HepG2 (cell line): Measurements from ENCODE around the gene LIN28B. TPM values are rescaled to one million over a fixed set of nuclear protein-coding genes. Genes with fewer than 3 reads are reported as not detected.
"Not testable (repeated sequence)": the region's sequence is repeated elsewhere in the genome, so short reads cannot be mapped to it uniquely, and the experiment has no call there.

Source experiments
- ATAC-seq: fragments of 200-7000 bp; cut with Tn5 transposase; 3 replicates; pipeline ENCODE4 v1.9.1; 2020; ENCODE audit warnings: mild to moderate bottlenecking, moderate library complexity
- BruUV-seq: library from RNA; stranded (reverse); fragments of 400-500 nt; replicated peaks from 2 replicates; lab custom pipeline; 2021; lab: Mats Ljungman, UMichigan
- CTCF ChIA-PET: fragments of 300-600 bp; formaldehyde crosslinking; extraction: SDS; loops from one replicate; lab custom pipeline; 2021; ENCODE audit warnings: low total read pairs, inconsistent platforms, low intra/inter-chr PET ratio; lab: Yijun Ruan, JAX
- POLR2A ChIA-PET: fragments of 350-600 bp; sonication (Branson Sonifier 250); formaldehyde crosslinking; loops from one replicate; lab custom pipeline; 2020; ENCODE audit warnings: antibody characterized with exemption, inconsistent platforms; lab: Yijun Ruan, JAX
- DNase-seq: peaks from one replicate; pipeline ENCODE4 v3.0.0-alpha.2; 2015; ENCODE audit warnings: low spot score
- FAIRE-seq: peaks from 3 replicates; lab custom pipeline; 2011; peaks lifted over from hg19 to GRCh38; lab: Jason Lieb, UNC
- H2AFZ ChIP-seq: one replicate; pipeline ENCODE4 v1.6.1; 2011; ENCODE audit warnings: low read length, inconsistent platforms
- H3K27ac ChIP-seq: fragments of 300-600 bp; 3 replicates; pipeline ENCODE4 v1.8.0; 2011; ENCODE audit warnings: mixed run types, mild to moderate bottlenecking, mixed read lengths, low read length, inconsistent platforms; ENCODE audit not compliant: insufficient read depth; ENCODE audit errors: extremely low read length
- H3K27me3 ChIP-seq, 2 experiments: fragments of 200-600 bp in 1 of 2; 2 replicates in 1 of 2; 3 replicates in 1 of 2; pipeline versions ENCODE4 v1.6.0 to v1.8.0; 2011; ENCODE audit warnings: low read length in 2 of 2, mild to moderate bottlenecking in 2 of 2, moderate library complexity in 2 of 2, inconsistent platforms in 1 of 2; ENCODE audit not compliant: insufficient read depth in 2 of 2, control insufficient read depth in 1 of 2
- H3K36me3 ChIP-seq, 2 experiments: fragments of 200-600 bp in 1 of 2; replicated peaks in 1 of 2; 2 replicates in 1 of 2; 3 replicates in 1 of 2; pipeline versions ENCODE4 v1.5.1 to v1.8.0; 2011; ENCODE audit warnings: low read length in 2 of 2, inconsistent platforms in 1 of 2; ENCODE audit not compliant: insufficient read depth in 2 of 2, control insufficient read depth in 1 of 2
- H3K4me1 ChIP-seq: 2 replicates; pipeline ENCODE4 v1.5.1; 2012; ENCODE audit warnings: low read length, inconsistent platforms; ENCODE audit not compliant: insufficient read depth
- H3K4me2 ChIP-seq: 2 replicates; pipeline ENCODE4 v1.6.0; 2011; ENCODE audit warnings: low read depth, low read length, inconsistent platforms
- H3K4me3 ChIP-seq, 3 experiments: fragments of 200-600 bp in 1 of 3; sonication (generic), shearing (Covaris generic) in 1 of 3; replicated peaks in 1 of 3; 2 replicates each; pipeline ENCODE4 v1.5.1; 2011 to 2016; ENCODE audit warnings: low read length in 3 of 3, inconsistent platforms in 2 of 3, low read depth in 2 of 3, mild to moderate bottlenecking in 2 of 3, control low read depth in 1 of 3, mixed read lengths in 1 of 3; ENCODE audit not compliant: insufficient read depth in 1 of 3
- H3K79me2 ChIP-seq: one replicate; pipeline ENCODE4 v1.6.1; 2011; ENCODE audit warnings: low read length, inconsistent platforms; ENCODE audit not compliant: insufficient read depth
- H3K9ac ChIP-seq: 2 replicates; pipeline ENCODE4 v1.6.0; 2011; ENCODE audit warnings: mild to moderate bottlenecking, low read depth, low read length, inconsistent platforms; ENCODE audit not compliant: insufficient read depth
- H3K9me3 ChIP-seq: 2 replicates; pipeline ENCODE4 v1.5.1; 2012; ENCODE audit warnings: mild to moderate bottlenecking, low read length
- H4K20me1 ChIP-seq: 2 replicates; pipeline ENCODE4 v1.6.0; 2011; ENCODE audit warnings: inconsistent platforms, mild to moderate bottlenecking, low read length, moderate library complexity; ENCODE audit not compliant: insufficient read depth
- E2F2 ChIP-seq: sonication (generic); formaldehyde crosslinking; IDR thresholded peaks from 2 replicates; pipeline ENCODE4 v1.4.0; 2020; ENCODE audit warnings: missing genetic modification reagents, borderline replicate concordance
- PITX1 ChIP-seq: sonication (generic); formaldehyde crosslinking; IDR thresholded peaks from 2 replicates; pipeline ENCODE4 v1.5.1; 2020; ENCODE audit warnings: mild to moderate bottlenecking, missing genetic modification reagents
- RARG ChIP-seq: sonication (generic); formaldehyde crosslinking; IDR thresholded peaks from 2 replicates; pipeline ENCODE4 v1.4.0; 2020; ENCODE audit warnings: low read depth, mild to moderate bottlenecking, missing genetic modification reagents
- REST ChIP-seq, 2 experiments: IDR thresholded peaks; 2 replicates each; pipeline ENCODE4 v1.6.1; 2011 to 2012; ENCODE audit warnings: low read length in 2 of 2, borderline replicate concordance in 1 of 2, low read depth in 1 of 2, mild to moderate bottlenecking in 1 of 2, moderate library complexity in 1 of 2
- SYNCRIP ChIP-seq: fragments of 200-400 bp; formaldehyde crosslinking; IDR thresholded peaks from 2 replicates; pipeline ENCODE4 v1.6.1; 2018; ENCODE audit warnings: mild to moderate bottlenecking, low read depth, low read length; ENCODE audit not compliant: insufficient read depth
- ZBTB7B ChIP-seq: sonication (generic); formaldehyde crosslinking; IDR thresholded peaks from 2 replicates; pipeline ENCODE4 v1.4.0; 2020; ENCODE audit warnings: missing genetic modification reagents
- ZNF674 ChIP-seq: sonication (generic); formaldehyde crosslinking; IDR thresholded peaks from 2 replicates; pipeline ENCODE4 v1.5.0; 2020; ENCODE audit warnings: low read depth, mild to moderate bottlenecking, missing genetic modification reagents
- WGBS: methylation state at CpG from one replicate; pipeline ENCODE4 v1.1.6; 2017; ENCODE audit warnings: low lambda C conversion rate; 5-methylcytosine and 5-hydroxymethylcytosine counted together
- in situ Hi-C: cut with HindIII; loops from 2 replicates; pipeline ENCODE4 v1.10.0; 2017; ENCODE audit warnings: low pct_unique_long_range_greater_than_20kb; ENCODE audit not compliant: extremely low pct_ligation_motif_present
- intact Hi-C: fragments of 100-400 bp; cut with micrococcal nuclease; formaldehyde crosslinking; loops from one replicate; pipeline ENCODE4 v1.10.0; 2022; ENCODE audit not compliant: unreplicated experiment
- polyA plus RNA-seq, 8 experiments: library from polyadenylated mRNA; depleted of rRNA in 3 of 8; stranded (reverse) in 7 of 8; unstranded in 1 of 8; fragments of >200 nt; fragmentation: Illumina TruSeq in 4 of 8; extraction: Trizol in 4 of 8; gene quantifications; 2 replicates each; pipeline versions ENCODE4 v1.2.1 to v1.2.3, GENCODE V29; 2011 to 2016; ENCODE audit warnings: low read depth in 4 of 8, missing spikeins in 1 of 8, mixed read lengths in 1 of 8; ENCODE audit not compliant: insufficient read depth in 1 of 8
- total RNA-seq, 5 experiments: library from RNA; depleted of rRNA; stranded (reverse); fragments of >200 nt; fragmentation: Illumina TruSeq; extraction: Trizol; gene quantifications; 2 replicates each; pipeline ENCODE4 v1.2.3, GENCODE V29; 2016; ENCODE audit warnings: low read depth in 1 of 5

The LIN28B gene
- total and polyA plus RNA-seq, 2 of the 13 experiments (the other 11 are each of a cell fraction or from before 2014, with no cell fraction given) = 14.5 to 56.8 TPM

GRCh38 chr6:104952911-104953399, 4.0 kb upstream of the LIN28B start (continued):
- no peak for TF ChIP-seq E2F2 (CRISPR knock-in tag)

- H4K20me1 ChIP-seq, CTCF ChIA-PET, H3K9me3 ChIP-seq, DNase-seq, H3K27me3 ChIP-seq, ATAC-seq, FAIRE-seq, H2AFZ ChIP-seq, H3K4me2 ChIP-seq, H3K36me3 ChIP-seq, H3K9ac ChIP-seq, BruUV-seq, POLR2A ChIA-PET, in situ Hi-C loops, H3K4me3 ChIP-seq: not testable (repeated sequence)
- peaks cover 29% of the 10 kb centered on the region for H3K4me1 ChIP-seq
- H3K79me2 ChIP-seq = peaks cover 13% of the 10 kb centered on the region
- intact Hi-C loops = loop anchor here (2.0 to 10.0 kb wide), 2 partner anchors 13 to 451 kb away; partner anchors contain the start of gene PREP
- H3K27ac ChIP-seq = peak overlapping the region; percentile 90
- 94% methylated on average over 22 of the region's 22 CpGs for WGBS
These were observed 3.3 kb upstream of the LIN28B start for GRCh38 chr6:104953400-104954189.

- in situ Hi-C loops (no loop called here), intact Hi-C loops (loop anchor here (2.0 to 10.0 kb wide), 2 partner anchors 13 to 451 kb away; partner anchors contain the start of gene PREP)
- DNase-seq (peak; percentile 71), FAIRE-seq (peak; percentile 74), ATAC-seq (peak; percentile 82)
- Histone ChIP-seq H3K4me1 (peaks cover 29% of the 10 kb centered on the region), H3K4me2 (peak overlapping the region; percentile 76), H2AFZ (no peak overlapping the region), H3K4me3 (no peak overlapping the region; a peak in 1 of 6 replicates), H3K36me3 (no peaks in the 10 kb centered on the region), H3K79me2 (peaks cover 20% of the 10 kb centered on the region), H3K9me3 (no peaks in the 10 kb centered on the region), H3K9ac (no peak overlapping the region), H3K27me3 (no peaks in the 10 kb centered on the region; a peak in 2 of 5 replicates), H4K20me1 (no peaks in the 10 kb centered on the region), H3K27ac (peak overlapping the region; percentile 90)
- ChIA-PET POLR2A (no interaction called here), CTCF (no interaction called here)
- WGBS = 26% methylated on average over 4 of the region's 4 CpGs
- BruUV-seq = no TSS peak
- TF ChIP-seq ZNF674 (CRISPR knock-in tag) (no peak), ZBTB7B (CRISPR knock-in tag) (peak; percentile 50; the same call in 1 of the 2 replicates), PITX1 (CRISPR knock-in tag) (no peak), REST (IDR thresholded peaks at IDR 0.05; ENCODE audit: borderline replicate concordance in 1 of 2, low read depth in 1 of 2, low read length in 2 of 2) (peak in 1 of 2 experiments; percentile 48; a peak in 1 of 4 replicates), RARG (CRISPR knock-in tag) (no peak), SYNCRIP (no peak)
These were observed 2.6 kb upstream of the LIN28B start for GRCh38 chr6:104954190-104954797.
